ENCODE results near the gene GTPBP1.

The GTPBP1 gene

GRCh38 chr22:38727530-38728451 lies 22.0 kb downstream of the GTPBP1 start:
- no peak for DNase-seq

GRCh38 chr22:38728871-38729796 lies 23.4 kb downstream of the GTPBP1 start:
- no peak for DNase-seq

GRCh38 chr22:38729946-38730345 lies 24.2 kb downstream of the GTPBP1 start:
- no peak for DNase-seq

- no peak for DNase-seq
These were observed 24.7 kb downstream of the GTPBP1 start for GRCh38 chr22:38730411-38730871.

- DNase-seq, result no peak
These were observed 26.0 kb downstream of the GTPBP1 start for GRCh38 chr22:38731703-38732161.

- DNase-seq, result no peak
These were observed 26.6 kb downstream of the GTPBP1 start for GRCh38 chr22:38732251-38732815.

GRCh38 chr22:38733329-38733723 lies 27.6 kb downstream of the GTPBP1 start:
- peak; percentile 55 for DNase-seq

- no peak for DNase-seq
These were observed 28.1 kb downstream of the GTPBP1 start for GRCh38 chr22:38733724-38734381.

GRCh38 chr22:38734421-38735100 lies 28.8 kb downstream of the GTPBP1 start:
- DNase-seq, result no peak

GRCh38 chr22:38735126-38735464 lies 29.4 kb downstream of the GTPBP1 start:
- DNase-seq, result no peak

GRCh38 chr22:38735465-38736256 lies 29.9 kb downstream of the GTPBP1 start:
- DNase-seq, result no peak

GRCh38 chr22:38736257-38736570 lies 30.5 kb downstream of the GTPBP1 start:
- no peak for DNase-seq

GRCh38 chr22:38737302-38738060 lies 31.7 kb downstream of the GTPBP1 start:
- DNase-seq, result no peak

GRCh38 chr22:38738475-38739070 lies 32.8 kb downstream of the GTPBP1 start:
- no peak for DNase-seq

GRCh38 chr22:38739300-38740055 lies 33.7 kb downstream of the GTPBP1 start:
- DNase-seq, result no peak

- DNase-seq, result no peak
These were observed 34.5 kb downstream of the GTPBP1 start for GRCh38 chr22:38740116-38740723.

GRCh38 chr22:38740754-38741153 lies 35.0 kb downstream of the GTPBP1 start:
- no peak for DNase-seq

GRCh38 chr22:38741166-38741565 lies 35.4 kb downstream of the GTPBP1 start:
- no peak for DNase-seq

GRCh38 chr22:38741576-38741975 lies 35.8 kb downstream of the GTPBP1 start:
- no peak for DNase-seq

Measured in activated naive CD4-positive, alpha-beta T cell treated with Interleukin-2 at 50 U/mL for 16 hours (primary cell).